Measurements from ENCODE around the gene PSG1. TPM values are rescaled to one million over a fixed set of nuclear protein-coding genes. Genes with fewer than 3 reads are reported as not detected.
"Not testable (repeated sequence)": the region's sequence is repeated elsewhere in the genome, so short reads cannot be mapped to it uniquely, and the experiment has no call there.

Gene PSG1
- total RNA-seq, 1 experiment from 2014 or later = not detected

- Histone ChIP-seq H3K79me2 (ENCODE audit: insufficient read depth, low read length) (no peaks in the 10 kb centered on the region), H2AK5ac (ENCODE audit: insufficient read length, low read length) (no peak overlapping the region), H3K27me3 (ENCODE audit: insufficient read depth, low read length) (no peaks in the 10 kb centered on the region), H3K23ac (ENCODE audit: insufficient read length, low read depth, low read length) (no peak overlapping the region), H3K4ac (ENCODE audit: low read depth, low read length) (no peak overlapping the region), H3K56ac (ENCODE audit: insufficient read length, low read depth, low read length) (no peak overlapping the region), H2BK120ac (ENCODE audit: low read depth, low read length, poor library complexity, severe bottlenecking) (no peak overlapping the region), H2BK15ac (ENCODE audit: low read depth, low read length) (no peak overlapping the region), H2BK5ac (ENCODE audit: insufficient read length, low read length) (no peak overlapping the region), H3K4me2 (ENCODE audit: insufficient read depth, insufficient read length, low read length) (no peak overlapping the region), H2AFZ (ENCODE audit: low read length) (no peak overlapping the region), H2BK20ac (ENCODE audit: low read depth, low read length, poor library complexity, severe bottlenecking) (no peak overlapping the region), H3K4me1 (ENCODE audit: insufficient read depth, low read length) (no peaks in the 10 kb centered on the region), H2BK12ac (ENCODE audit: insufficient read length, low read depth, low read length) (no peak overlapping the region), H3K18ac (ENCODE audit: insufficient read length, low read depth, low read length) (no peak overlapping the region), H3K79me1 (ENCODE audit: insufficient read depth, low read depth, low read length, poor library complexity, severe bottlenecking) (no peaks in the 10 kb centered on the region), H3K9ac (ENCODE audit: extremely low read depth, insufficient read length, low read length) (no peak overlapping the region), H4K91ac (ENCODE audit: insufficient read length, low read depth, low read length) (no peak overlapping the region), H4K20me1 (ENCODE audit: control insufficient read depth, insufficient read depth, insufficient read length) (no peaks in the 10 kb centered on the region), H3K9me3 (ENCODE audit: control insufficient read depth, low read depth, low read length) (peaks cover 41% of the 10 kb centered on the region), H3K23me2 (ENCODE audit: insufficient read length, low read depth, low read length, poor library complexity, severe bottlenecking) (no peaks in the 10 kb centered on the region), H3K27ac (ENCODE audit: insufficient read length, low read depth, low read length) (no peak overlapping the region), H3K14ac (ENCODE audit: insufficient read depth, low read length) (no peak overlapping the region), H4K5ac (ENCODE audit: insufficient read length, low read depth, low read length) (no peak overlapping the region), H4K8ac (replicated peaks; ENCODE audit: insufficient read length, low read depth, low read length) (no peak overlapping the region), H3T11ph (ENCODE audit: low read length) (no peak overlapping the region)
- Mint-ChIP-seq H3K4me1 (no peaks in the 10 kb centered on the region), H3K9me3 (peaks cover 86 to 89% of the 10 kb centered on the region in 2 experiments), H3K4me3 (no peak overlapping the region), H3K27me3 (ENCODE audit: low read depth) (peaks cover 8% of the 10 kb centered on the region), H3K27ac (no peak overlapping the region), H3K36me3 (ENCODE audit: insufficient read depth in 1 of 3, low read depth in 3 of 3) (peaks cover 0 to 21% (median 6%) of the 10 kb centered on the region in 3 experiments; a peak in 5 of 7 replicates)
- TF ChIP-seq CTCF (conservative IDR thresholded peaks at IDR 0.05) = no peak
- no peak for DNase-seq
- WGBS (ENCODE audit: extremely low coverage, insufficient read length, low lambda C conversion rate) = no CpG with 5 or more reads among the region's 2 CpGs
Observed at GRCh38 chr19:42846597-42846996, 32.9 kb downstream of the PSG1 start.

DNA sequence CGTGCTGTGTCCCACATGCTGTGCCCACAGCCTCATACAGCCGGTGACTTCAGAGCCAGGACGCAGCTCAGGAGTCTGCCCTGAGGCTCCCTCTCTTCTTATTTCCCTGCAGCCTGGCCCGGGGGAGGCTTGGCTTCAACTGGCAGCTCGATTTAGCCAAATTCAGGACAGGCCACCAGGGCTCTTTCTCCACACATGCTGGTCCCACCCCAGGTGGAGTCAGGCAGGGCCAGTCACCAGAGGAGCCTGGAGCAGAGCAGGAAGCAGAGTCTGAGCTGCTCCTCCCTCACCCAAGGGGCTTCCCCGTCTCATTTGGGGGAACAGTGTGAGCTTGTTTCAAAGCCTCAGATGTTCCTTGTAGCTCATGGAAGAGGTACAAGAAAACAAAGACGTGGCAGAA lies 35.9 kb downstream of the PSG1 start:
- H4K5ac ChIP-seq (ENCODE audit: insufficient read length, low read depth, low read length) = not testable (repeated sequence)
- H3K9me3 Mint-ChIP-seq = peaks cover 86 to 88% of the 10 kb centered on the region in 2 experiments

More for the DNA sequence above, 35.9 kb downstream of the PSG1 start:
- H3K4me1 Mint-ChIP-seq; H3K79me2 ChIP-seq (ENCODE audit: insufficient read depth, low read length); H2BK120ac ChIP-seq (ENCODE audit: low read depth, low read length, poor library complexity, severe bottlenecking); H3K14ac ChIP-seq (ENCODE audit: insufficient read depth, low read length); H2BK20ac ChIP-seq (ENCODE audit: low read depth, low read length, poor library complexity, severe bottlenecking); H2BK5ac ChIP-seq (ENCODE audit: insufficient read length, low read length); H3K27ac ChIP-seq (ENCODE audit: insufficient read length, low read depth, low read length); H2AK5ac ChIP-seq (ENCODE audit: insufficient read length, low read length); H3K79me1 ChIP-seq (ENCODE audit: insufficient read depth, low read depth, low read length, poor library complexity, severe bottlenecking); H3K27me3 Mint-ChIP-seq (ENCODE audit: low read depth); H3T11ph ChIP-seq (ENCODE audit: low read length); H3K27me3 ChIP-seq (ENCODE audit: insufficient read depth, low read length); H3K23me2 ChIP-seq (ENCODE audit: insufficient read length, low read depth, low read length, poor library complexity, severe bottlenecking); DNase-seq; H3K56ac ChIP-seq (ENCODE audit: insufficient read length, low read depth, low read length); H4K20me1 ChIP-seq (ENCODE audit: control insufficient read depth, insufficient read depth, insufficient read length); H2AFZ ChIP-seq (ENCODE audit: low read length); H2BK15ac ChIP-seq (ENCODE audit: low read depth, low read length); H3K18ac ChIP-seq (ENCODE audit: insufficient read length, low read depth, low read length); H2BK12ac ChIP-seq (ENCODE audit: insufficient read length, low read depth, low read length); H3K4me1 ChIP-seq (ENCODE audit: insufficient read depth, low read length); H3K9ac ChIP-seq (ENCODE audit: extremely low read depth, insufficient read length, low read length); H3K4me3 Mint-ChIP-seq; H4K91ac ChIP-seq (ENCODE audit: insufficient read length, low read depth, low read length); H3K27ac Mint-ChIP-seq; H3K4ac ChIP-seq (ENCODE audit: low read depth, low read length); H3K4me2 ChIP-seq (ENCODE audit: insufficient read depth, insufficient read length, low read length); H4K8ac ChIP-seq (replicated peaks; ENCODE audit: insufficient read length, low read depth, low read length); H3K23ac ChIP-seq (ENCODE audit: insufficient read length, low read depth, low read length): not testable (repeated sequence)
- no CpG with 5 or more reads among the region's 7 CpGs for WGBS (ENCODE audit: extremely low coverage, insufficient read length, low lambda C conversion rate)
- H3K36me3 Mint-ChIP-seq (ENCODE audit: insufficient read depth in 1 of 3, low read depth in 3 of 3) = peaks cover 0 to 16% (median 3%) of the 10 kb centered on the region in 3 experiments; a peak in 5 of 7 replicates
- H3K9me3 ChIP-seq (ENCODE audit: control insufficient read depth, low read depth, low read length) = peaks cover 38% of the 10 kb centered on the region

Data from H9 (cell line).